GM21367 (cell line): Measurements from ENCODE around the gene NFE2L3.
A peak's percentile ranks its signal among the peaks of the same experiment; 100 is the strongest.

Experiments
- ATAC-seq: cut with Tn5 transposase; IDR thresholded peaks from one replicate; pipeline ENCODE4 v1.9.1; 2021; ENCODE audit not compliant: unreplicated experiment

The NFE2L3 gene

DNA sequence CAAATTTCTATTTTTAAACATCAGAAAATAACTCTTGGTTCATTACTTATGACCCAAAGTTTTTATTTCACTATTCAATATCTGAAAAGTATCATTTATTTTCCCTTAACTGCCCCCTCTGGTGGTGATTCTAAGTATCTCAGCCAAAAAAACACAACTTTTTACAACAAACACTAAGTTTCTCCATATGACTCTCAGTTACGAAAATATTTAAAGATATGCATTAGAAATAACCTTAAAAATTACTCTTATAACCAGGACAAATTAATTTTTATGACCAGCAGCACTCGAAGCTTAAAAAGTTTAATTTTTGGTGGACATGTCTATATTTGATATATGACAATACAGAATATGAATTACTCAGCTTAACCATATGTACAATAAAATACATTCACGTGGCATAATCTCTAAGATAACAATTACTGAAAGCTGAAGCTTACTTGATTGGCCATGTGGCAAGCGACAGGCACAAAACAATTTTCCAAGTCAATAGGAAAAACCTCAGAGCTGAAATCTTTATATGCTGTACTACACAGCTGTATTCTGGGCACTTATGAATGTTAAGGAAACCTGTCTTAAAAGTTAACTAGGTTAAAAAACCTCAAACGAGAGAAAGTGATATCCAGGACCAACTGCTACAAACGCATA is 46.3 kb downstream of the NFE2L3 start:
- ATAC-seq, result no peak

DNA sequence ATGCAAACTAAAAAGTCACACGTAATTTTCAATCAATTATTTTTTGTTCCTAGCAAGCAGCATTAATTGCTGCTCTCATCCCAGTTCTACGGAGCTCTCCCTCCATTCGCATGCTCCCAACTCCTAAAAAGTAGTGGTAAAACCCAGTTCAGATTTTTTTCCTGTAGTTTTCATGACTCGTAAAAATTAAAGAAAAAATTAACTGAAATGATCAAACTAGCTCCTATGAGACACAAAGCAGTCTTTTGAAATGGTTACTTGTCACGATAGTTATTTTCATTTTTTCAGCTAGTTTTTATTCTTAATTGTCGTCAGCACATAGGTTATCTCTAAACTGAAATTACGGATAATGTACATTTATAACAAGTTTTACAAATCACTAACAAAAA is 46.8 kb downstream of the NFE2L3 start:
- no peak for ATAC-seq

DNA sequence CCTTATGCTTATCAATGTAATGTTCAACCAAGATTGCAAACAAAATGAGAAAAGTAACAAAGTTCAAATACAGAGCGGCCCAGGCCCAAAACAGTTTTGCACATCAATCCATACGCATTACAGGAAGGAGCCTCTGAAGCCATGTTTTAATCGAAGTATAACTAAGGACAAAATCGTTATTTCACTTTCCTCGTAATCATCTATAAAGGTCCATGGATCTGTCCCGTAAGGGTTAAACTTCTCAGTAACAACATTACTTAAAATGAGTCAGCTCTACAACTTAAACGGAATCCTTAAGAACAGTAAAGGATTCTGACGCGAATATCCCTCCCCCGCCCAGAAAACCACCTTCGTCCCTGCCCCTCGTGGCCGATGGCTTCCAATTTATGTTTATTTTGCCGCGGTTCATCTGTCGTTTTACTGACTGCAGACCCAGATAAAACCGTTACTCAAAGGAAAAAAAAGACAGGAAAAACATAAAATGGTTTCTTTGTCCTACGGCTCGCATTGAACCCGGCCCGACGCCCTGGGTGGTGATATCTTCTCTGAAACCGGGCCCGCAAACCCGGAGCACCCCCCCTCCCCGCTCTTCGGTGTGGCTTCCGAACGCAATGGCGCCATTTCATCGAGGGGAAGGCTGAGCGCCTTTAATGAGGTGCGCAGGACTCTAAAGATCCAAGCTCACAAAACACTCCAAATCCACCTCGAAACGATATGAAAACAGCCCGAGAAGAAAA is 47.5 kb downstream of the NFE2L3 start:
- no peak for ATAC-seq

DNA sequence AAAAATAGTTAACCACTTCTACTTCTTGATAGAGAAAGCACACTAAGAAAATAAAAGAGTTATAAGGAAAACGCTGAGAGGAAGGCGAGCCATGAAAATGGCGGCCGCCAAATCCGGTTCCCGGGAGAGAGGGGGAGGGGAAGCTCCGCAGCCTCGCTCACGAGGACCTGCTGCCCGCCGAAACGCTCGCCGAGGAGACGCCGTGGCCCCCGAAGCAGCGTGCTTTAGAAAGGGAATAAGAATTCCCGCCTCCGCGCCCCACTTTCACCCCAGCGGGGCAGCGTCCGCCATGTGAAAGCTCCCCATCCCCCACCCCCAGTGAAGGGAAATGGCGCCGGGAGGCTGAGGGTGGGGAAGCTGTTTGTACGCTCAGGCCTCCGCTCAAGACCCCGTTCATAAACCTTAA is 48.0 kb downstream of the NFE2L3 start:
- no peak for ATAC-seq

DNA sequence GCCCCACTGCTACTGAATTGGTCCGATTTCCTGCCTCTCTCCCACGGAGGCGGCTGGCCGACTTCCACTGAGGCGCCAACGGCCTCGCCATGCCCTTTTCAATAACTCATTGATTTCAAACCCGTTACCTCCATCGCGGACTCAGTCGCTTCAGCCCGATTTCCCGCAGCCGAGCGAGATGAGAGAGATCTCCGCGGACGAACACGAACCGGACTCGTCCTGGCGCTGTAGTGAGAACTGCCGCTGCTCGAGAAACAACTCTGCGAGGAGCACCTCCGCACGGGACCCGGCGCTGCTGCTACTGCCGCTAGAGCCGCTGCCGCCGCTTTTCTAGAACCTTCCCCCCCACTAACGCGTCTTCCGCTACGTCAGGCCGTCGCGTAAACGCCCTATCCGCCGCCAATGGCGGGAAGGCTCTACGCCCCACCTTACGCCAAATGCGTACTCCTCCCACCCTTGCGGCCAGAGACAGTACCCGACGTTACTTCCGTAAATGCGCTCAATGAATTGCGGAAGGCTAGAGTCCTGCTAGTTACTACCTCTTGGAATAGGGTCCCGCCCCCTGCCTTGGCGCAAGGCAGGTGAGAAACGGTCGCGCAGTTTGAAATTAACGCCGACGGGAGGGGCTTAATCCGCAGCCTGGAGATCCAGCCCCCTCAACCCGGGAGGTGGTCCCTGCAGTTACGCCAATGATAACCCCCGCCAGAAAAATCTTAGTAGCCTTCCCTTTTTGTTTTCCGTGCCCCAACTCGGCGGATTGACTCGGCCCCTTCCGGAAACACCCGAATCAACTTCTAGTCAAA is 48.6 kb downstream of the NFE2L3 start, which contains the start of gene HNRNPA2B1:
Gene HNRNPA2B1, minus strand, starts transcription at position 303 of the 803 bp plus-strand sequence. Its CDS starts 169 bp downstream, at position 134.
- peak; percentile 43 for ATAC-seq

DNA sequence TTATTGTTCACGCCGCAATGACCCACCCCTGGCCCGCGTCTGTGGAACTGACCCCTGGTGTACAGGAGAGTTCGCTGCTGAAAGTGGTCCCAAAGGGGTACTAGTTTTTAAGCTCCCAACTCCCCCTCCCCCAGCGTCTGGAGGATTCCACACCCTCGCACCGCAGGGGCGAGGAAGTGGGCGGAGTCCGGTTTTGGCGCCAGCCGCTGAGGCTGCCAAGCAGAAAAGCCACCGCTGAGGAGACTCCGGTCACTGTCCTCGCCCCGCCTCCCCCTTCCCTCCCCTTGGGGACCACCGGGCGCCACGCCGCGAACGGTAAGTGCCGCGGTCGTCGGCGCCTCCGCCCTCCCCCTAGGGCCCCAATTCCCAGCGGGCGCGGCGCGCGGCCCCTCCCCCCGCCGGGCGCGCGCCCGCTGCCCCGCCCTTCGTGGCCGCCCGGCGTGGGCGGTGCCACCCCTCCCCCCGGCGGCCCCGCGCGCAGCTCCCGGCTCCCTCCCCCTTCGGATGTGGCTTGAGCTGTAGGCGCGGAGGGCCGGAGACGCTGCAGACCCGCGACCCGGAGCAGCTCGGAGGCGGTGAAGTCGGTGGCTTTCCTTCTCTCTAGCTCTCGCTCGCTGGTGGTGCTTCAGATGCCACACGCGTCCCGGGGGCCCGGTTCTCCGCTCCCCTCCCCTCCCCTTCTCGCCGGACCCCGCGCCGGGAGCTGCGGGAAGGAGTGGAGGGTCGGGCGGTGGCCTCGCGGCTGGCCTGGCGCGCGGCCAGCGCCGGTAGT is 49.4 kb downstream of the NFE2L3 start, which contains the start of gene CBX3:
Gene CBX3, plus strand, starts transcription at position 499 of the 772 bp plus-strand sequence. CDS start 1,254 bp downstream, outside the sequence.
- ATAC-seq, result peak; percentile 43

DNA sequence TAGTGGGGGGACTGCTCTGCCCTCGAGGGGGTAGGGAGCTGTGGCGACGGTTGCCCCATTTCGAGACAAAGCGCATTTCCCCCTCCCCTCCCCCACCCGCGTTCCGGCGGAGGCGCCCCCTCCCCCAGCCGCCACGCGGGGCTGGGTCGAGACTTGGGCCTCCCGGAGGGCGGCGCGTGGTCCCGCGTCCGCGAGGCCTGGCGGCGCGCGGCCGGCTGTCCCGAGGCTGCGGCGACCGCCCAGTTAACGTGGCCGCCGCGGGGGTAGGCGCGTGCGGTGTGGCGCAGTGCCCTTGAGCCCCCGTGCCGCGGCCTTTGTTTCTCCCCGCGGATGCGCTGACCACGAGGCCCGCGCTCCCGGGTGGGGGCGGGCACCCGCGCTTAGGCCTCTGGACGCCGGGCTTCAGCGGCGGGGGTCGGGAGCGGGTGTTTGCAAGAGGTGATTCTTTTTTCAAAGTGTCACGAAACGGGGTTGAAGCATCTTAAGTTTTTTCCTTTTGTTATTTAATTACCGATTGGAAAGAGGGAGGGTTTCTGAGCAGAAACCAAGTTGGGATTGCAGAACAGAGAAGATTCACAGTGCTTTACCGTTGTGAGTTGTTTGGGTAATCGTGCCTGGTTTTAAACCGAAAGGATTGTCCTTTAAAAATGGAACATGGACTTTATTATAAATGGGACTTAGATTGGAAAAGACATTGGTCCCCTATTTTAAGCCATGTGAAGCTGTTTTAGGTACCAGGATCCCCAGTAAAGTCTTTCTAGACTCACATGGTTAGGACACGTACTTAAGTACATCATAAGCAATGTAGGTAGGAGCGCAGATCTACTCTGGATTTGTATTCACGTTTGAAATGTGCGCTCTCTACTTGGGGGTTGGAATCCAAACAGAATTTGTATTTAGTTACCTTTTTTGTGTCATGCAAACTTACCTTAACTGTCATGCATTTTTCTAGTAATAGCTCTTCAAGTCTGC is 50.3 kb downstream of the NFE2L3 start:
- no peak for ATAC-seq

DNA sequence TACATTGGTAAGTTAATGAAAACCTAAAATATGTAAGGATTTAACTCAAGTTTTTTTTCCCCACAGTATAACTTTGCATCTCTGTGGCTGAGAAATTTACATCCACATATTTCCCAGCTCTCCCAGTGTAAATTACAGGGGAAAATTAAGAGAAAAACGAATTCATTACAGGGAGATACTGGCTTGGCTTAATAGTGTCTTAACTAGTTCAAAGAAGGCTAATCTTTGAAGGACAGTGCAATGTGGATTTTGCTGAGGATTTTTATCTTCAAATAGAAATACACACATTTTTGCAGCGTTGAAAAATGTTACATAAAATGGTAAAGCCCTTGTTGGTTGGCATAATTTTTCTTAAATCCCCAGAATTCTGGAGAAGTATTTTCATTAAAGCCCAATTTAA is 51.0 kb downstream of the NFE2L3 start:
- no peak for ATAC-seq

DNA sequence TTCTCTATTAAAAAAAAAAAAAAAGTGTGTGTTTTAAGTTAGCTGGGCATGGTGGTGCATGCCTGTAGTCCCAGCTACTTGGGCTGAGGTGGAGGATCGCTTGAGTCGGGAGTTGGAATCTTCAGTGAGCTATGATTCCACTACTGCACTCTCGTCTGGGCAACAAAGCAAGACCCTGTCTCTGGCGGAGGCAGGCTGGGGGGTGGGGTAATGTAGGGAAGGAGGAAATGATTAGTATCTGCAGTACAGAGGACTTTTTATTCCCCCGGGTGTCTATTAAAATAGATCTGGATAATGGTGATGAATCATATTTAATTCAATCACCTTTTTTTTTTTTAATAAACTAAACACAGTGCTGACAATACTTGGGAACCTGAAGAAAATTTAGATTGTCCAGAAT is 56.0 kb downstream of the NFE2L3 start:
- ATAC-seq, result no peak

DNA sequence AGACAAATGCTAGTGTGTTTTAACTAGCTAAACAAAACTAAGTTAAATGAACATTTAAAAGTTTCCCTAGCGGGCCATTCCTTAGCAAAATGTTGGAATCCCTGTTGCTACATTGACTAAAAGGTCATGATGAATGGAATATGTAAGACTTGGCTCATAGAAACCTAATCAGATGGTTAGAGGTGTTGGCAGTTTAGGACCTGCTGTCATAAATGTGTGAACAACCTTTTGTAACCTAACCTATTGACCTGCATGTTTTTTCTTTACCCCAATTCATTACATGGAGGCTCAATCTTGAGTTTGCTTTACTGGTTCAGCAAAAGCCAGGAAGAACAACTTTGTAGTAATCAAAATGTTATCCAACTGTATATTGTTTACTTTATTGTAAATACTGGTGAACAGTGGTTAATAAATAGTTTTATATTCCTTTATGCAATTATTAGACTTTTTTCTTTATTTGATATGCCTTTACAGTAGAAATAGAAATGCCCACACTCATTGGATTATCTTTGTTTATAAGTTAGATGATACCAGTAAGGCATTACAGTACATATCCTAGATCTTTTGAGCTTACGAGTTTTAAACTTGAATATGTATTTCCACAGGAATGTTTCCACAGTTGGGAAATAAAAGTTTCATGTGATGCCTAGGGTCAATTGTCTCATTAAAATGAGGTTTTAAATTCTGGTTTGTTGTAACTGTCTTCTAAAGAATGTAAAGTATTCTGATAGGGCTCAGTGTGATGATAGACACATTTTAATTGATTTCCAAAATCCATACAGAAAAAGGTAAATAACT is 61.1 kb downstream of the NFE2L3 start:
- ATAC-seq, result no peak

DNA sequence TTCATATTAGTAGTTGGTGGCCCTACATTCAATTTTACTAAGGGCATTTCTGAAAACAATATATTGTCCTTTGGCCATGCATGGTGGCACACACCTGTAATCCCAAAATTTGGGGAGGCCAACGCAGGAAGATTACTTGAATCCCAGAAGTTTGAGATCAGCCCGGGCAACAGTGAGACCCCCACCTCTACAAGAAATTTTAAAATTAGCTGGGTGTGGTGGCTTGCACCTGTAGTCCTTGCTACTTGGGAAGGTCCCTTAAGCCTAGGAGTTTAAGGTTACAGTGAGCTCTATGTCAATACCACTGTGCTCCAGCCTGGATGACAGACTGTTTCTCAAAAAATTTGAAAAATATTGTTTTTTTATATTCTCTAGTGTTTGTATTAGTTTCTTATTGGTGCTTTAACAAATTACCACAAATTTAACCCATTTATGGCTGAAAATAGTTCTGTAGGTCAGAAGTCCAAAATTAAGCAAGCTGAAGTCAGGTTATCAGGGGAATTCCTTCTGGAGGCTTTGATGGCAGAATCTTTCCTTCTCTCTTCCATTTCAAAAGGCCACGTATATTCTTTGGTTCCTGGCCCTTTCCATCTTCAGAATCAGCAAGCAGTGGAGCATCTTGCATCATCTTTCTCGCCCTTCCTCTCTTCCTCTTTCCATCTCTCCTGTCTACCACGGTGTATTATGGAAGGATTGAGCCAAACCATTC is 62.0 kb downstream of the NFE2L3 start:
- no peak for ATAC-seq

DNA sequence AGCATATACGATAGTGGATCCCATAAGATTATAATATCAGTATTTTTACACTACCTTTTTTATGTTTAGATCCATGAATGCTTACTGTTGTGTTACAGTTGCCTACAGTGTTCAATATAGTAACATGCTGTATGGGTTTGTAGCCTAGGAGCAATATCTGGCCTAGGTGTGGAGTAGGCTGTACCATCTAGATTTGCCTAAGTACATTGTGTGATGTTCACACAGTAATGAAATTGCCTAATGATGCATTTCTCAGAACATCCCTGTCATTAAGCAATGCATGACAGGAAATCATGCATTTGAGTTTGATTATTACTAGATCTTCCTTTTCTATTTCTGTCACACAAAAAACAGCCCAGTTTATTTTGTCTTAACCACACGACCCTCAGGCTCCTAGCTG is 64.1 kb downstream of the NFE2L3 start:
- no peak for ATAC-seq

DNA sequence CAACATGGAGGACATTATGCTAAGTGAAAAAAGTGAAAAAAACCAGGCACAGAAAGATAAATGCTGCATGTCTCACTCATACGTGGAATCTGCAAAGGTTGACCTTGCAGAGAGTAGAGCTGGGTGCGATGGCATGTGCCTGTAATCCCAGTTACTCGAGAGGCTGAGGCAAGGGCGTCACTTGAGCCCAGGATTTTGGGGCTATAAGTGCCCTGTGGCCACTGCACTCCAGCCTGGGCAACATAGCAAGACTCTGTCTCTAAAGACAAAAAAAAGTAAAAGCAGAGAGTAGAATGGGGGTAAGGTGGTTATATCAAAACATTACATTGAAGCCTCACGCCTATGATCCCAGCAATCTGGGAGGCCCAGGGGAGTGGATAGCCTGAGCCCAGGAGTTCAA is 72.4 kb downstream of the NFE2L3 start:
- ATAC-seq, result no peak

DNA sequence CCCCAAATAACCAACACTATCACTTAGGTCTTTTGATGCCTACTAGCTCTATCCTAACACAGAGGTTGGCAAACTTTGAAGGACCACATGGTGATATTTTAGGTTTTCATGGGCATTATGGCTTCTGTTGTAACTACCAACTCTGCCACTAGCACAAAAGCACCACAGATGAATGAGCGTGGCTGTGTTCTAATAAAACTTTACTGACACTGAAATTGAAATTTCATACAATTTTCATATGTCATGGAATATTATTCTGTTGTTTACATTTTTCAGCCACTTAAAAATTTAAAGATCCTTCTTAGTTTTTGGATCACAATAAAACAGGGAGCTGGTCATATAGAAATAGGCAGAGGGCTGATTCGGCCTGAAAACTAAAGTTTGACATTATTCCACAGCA is 76.0 kb downstream of the NFE2L3 start:
- no peak for ATAC-seq

DNA sequence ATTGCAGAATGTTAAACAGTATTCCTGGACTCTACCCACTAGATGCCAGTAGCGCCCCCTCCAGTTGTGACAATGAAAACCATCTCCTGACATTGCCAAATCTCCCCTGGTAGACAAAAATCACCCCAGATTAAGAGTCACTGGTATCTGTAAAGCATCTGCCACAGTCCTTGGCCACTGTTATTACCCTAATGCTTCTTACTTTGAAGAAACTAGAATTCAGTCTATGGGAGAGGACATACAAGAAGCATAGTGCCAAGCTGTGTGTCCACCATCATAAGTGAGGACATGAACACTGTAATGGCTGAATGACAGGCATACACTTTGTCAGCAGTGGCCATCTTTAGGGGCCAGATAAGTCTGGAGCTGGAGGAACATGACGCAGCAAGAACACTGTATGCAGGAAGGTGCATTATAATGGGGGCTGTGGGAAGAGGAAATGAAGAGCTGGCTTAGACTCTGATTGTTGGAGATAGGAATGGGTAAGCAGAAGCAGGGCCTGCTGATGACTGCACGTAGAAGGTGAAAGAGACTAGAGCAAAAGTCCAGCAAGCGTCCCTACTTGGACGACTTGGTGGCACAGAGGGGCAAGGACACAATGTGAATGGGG is 82.0 kb downstream of the NFE2L3 start:
- ATAC-seq, result no peak
